Mammary epithelial cell (primary cell): ENCODE data around the gene DCK.

Experiments
- CTCF ChIP-seq, 2 donors: IDR thresholded peaks in 1 of 2; conservative IDR thresholded peaks in 1 of 2; 2 replicates each; pipeline ENCODE4 v1.5.1; 2011 to 2012; ENCODE audit warnings: inconsistent platforms in 2 of 2, low read length in 2 of 2, mild to moderate bottlenecking in 2 of 2, control low read depth in 1 of 2, low read depth in 1 of 2; ENCODE audit not compliant: insufficient read depth in 1 of 2; ENCODE audit errors: extremely low read depth in 1 of 2
- EZH2 ChIP-seq: IDR thresholded peaks from 2 replicates; pipeline ENCODE4 v1.6.1; 2012; ENCODE audit warnings: low read length, inconsistent platforms, borderline replicate concordance

DNA sequence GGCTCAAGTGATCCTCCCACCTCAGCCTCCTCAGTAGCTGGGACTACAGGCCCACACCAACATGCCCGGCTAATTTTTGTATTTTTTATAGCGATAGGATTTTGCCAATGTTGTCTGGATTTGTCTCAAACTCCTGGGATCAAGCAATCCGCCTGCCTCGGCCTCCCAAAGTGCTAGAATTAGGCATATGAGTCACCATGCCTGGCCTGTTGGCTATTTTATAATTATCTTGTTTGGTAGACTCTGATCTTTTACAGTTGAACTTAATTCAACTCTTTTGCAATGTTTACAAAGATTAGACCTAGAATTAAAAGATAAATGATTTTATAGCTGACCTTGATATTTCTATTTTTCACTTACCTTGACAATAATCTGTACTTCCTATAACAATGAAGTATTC lies 18.0 kb downstream of the DCK start:
- TF ChIP-seq CTCF (conservative IDR thresholded peaks at IDR 0.05 in 1 of 2, IDR thresholded peaks at IDR 0.05 in 1 of 2; ENCODE audit: extremely low read depth in 1 of 2, insufficient read depth in 1 of 2, low read depth in 1 of 2, low read length in 2 of 2) (no peak), EZH2 (no peak)
